OCI-LY7 (cell line): ENCODE results near the gene RNF157.

Experiments used
- CTCF ChIP-seq: fragments of 200-600 bp; sonication (generic); conservative IDR thresholded peaks from 2 replicates; pipeline ENCODE4 v1.5.1; 2014; ENCODE audit warnings: mild to moderate bottlenecking, antibody characterized with exemption, low read length, moderate library complexity, mixed read lengths
- EZH2phosphoT487 ChIP-seq: fragments of 200-600 bp; sonication (generic); IDR thresholded peaks from 2 replicates; pipeline ENCODE4 v1.6.1; 2018; ENCODE audit warnings: low read depth, borderline replicate concordance, mild to moderate bottlenecking, mixed run types, antibody characterized with exemption, low read length, moderate library complexity, mixed read lengths

GRCh38 chr17:76240461-76241203 is at the start of gene RNF157:
- TF ChIP-seq CTCF: no peak
- no peak for TF ChIP-seq EZH2phosphoT487
